K562 (cell line): ENCODE measurements around the gene KCTD21. TPM values are rescaled to one million over a fixed set of nuclear protein-coding genes. Genes with fewer than 3 reads are reported as not detected.

Experiments used
- CTBP1 ChIP-seq: fragments of 450-650 bp; IDR thresholded peaks from 2 replicates; pipeline ENCODE4 v1.6.1; 2016; ENCODE audit warnings: borderline replicate concordance
- ESRRA ChIP-seq: fragments of 450-650 bp; IDR thresholded peaks from 2 replicates; pipeline ENCODE4 v1.6.1; 2014; ENCODE audit warnings: low read depth, mild to moderate bottlenecking, moderate library complexity, borderline replicate concordance
- ETV5 ChIP-seq: sonication (generic); formaldehyde crosslinking; IDR thresholded peaks from 2 replicates; pipeline ENCODE4 v1.4.0; 2020; ENCODE audit warnings: low read depth, mild to moderate bottlenecking, missing genetic modification reagents
- GATA2 ChIP-seq: sonication (generic); formaldehyde crosslinking; IDR thresholded peaks from 2 replicates; pipeline ENCODE4 v1.4.0; 2020; ENCODE audit warnings: mild to moderate bottlenecking, missing genetic modification reagents
- HDAC1 ChIP-seq, 2 experiments: fragments of 450-650 bp; IDR thresholded peaks; 2 replicates each; pipeline ENCODE4 v1.6.1; 2016 to 2017; ENCODE audit warnings: inconsistent platforms in 1 of 2, mild to moderate bottlenecking in 1 of 2, moderate library complexity in 1 of 2
- HDAC2 ChIP-seq: fragments of 450-650 bp; IDR thresholded peaks from 2 replicates; pipeline ENCODE4 v1.6.1; 2016; ENCODE audit warnings: mild to moderate bottlenecking
- KLF13 ChIP-seq: fragments of 450-650 bp; IDR thresholded peaks from 2 replicates; pipeline ENCODE4 v1.6.1; 2016; ENCODE audit warnings: missing genetic modification characterization, low read depth, mild to moderate bottlenecking, missing compliant biosample characterization, moderate library complexity, borderline replicate concordance
- KLF16 ChIP-seq: IDR thresholded peaks from 2 replicates; pipeline ENCODE4 v1.6.1; 2016; ENCODE audit warnings: antibody characterized with exemption
- NBN ChIP-seq: fragments of 450-650 bp; IDR thresholded peaks from 2 replicates; pipeline ENCODE4 v1.6.1; 2016; ENCODE audit warnings: low read depth, mild to moderate bottlenecking
- NR3C1 ChIP-seq: sonication (generic); formaldehyde crosslinking; IDR thresholded peaks from 2 replicates; pipeline ENCODE4 v1.8.1; 2022; ENCODE audit warnings: missing genetic modification reagents
- RAD21 ChIP-seq, 2 experiments: fragments of 250-450 bp in 1 of 2; fragments of 450-650 bp in 1 of 2; sonication (Bioruptor Pico) in 1 of 2; formaldehyde crosslinking in 1 of 2; IDR thresholded peaks in 1 of 2; conservative IDR thresholded peaks in 1 of 2; 2 replicates each; pipeline versions ENCODE4 v1.4.0 to v1.8.0; 2020 to 2022; ENCODE audit warnings: mild to moderate bottlenecking in 2 of 2, moderate library complexity in 1 of 2
- RB1 ChIP-seq: fragments of 450-650 bp; IDR thresholded peaks from 2 replicates; pipeline ENCODE4 v1.6.1; 2017; ENCODE audit warnings: low read depth, mild to moderate bottlenecking
- RBM39 ChIP-seq: fragments of 200-400 bp; formaldehyde crosslinking; optimal IDR thresholded peaks from 2 replicates; pipeline ENCODE3; 2018; ENCODE audit warnings: low read depth, low read length
- RCOR1 ChIP-seq, 2 experiments: IDR thresholded peaks; 2 replicates each; pipeline ENCODE4 v1.6.1; 2012; ENCODE audit warnings: low read depth in 2 of 2, low read length in 2 of 2, borderline replicate concordance in 1 of 2, improper control_type of control experiment in 1 of 2
- RHOXF2B ChIP-seq: fragments of 250-450 bp; sonication (Bioruptor Pico); conservative IDR thresholded peaks from 2 replicates; pipeline ENCODE4 v1.5.1; 2021
- SMAD1 ChIP-seq: fragments of 150-350 bp; IDR thresholded peaks from 2 replicates; pipeline ENCODE4 v1.6.1; 2014; ENCODE audit warnings: low read length, low read depth; ENCODE audit not compliant: partially characterized antibody
- SMC3 ChIP-seq: conservative IDR thresholded peaks from 2 replicates; pipeline ENCODE4 v1.6.1; 2011; ENCODE audit warnings: low read depth, low read length, improper control_type of control experiment; ENCODE audit not compliant: insufficient read depth
- SPI1 ChIP-seq: IDR thresholded peaks from 2 replicates; pipeline ENCODE4 v1.6.1; 2011; ENCODE audit warnings: low read depth, low read length, control low read depth, borderline replicate concordance
- ZEB2 ChIP-seq: fragments of 450-650 bp; IDR thresholded peaks from 2 replicates; pipeline ENCODE4 v1.6.1; 2016
- ZFP1 ChIP-seq: fragments of 450-650 bp; formaldehyde crosslinking; IDR thresholded peaks from 2 replicates; pipeline ENCODE4 v1.4.0; 2020; ENCODE audit warnings: mild to moderate bottlenecking, mixed read lengths
- polyA plus RNA-seq, 8 experiments: library from polyadenylated mRNA; depleted of rRNA in 4 of 8; stranded (reverse) in 5 of 8; unstranded in 3 of 8; fragments of >200 nt; fragmentation: Nextera tagmentation in 2 of 8; fragmentation: Illumina TruSeq in 1 of 8; extraction: Ambion mirVana in 2 of 8; extraction: Trizol in 1 of 8; gene quantifications; 2 replicates each; pipeline versions ENCODE4 v1.2.1 to v1.2.3, GENCODE V29; 2011 to 2014; ENCODE audit warnings: inconsistent platforms in 1 of 8, missing spikeins in 1 of 8
- total RNA-seq, 7 experiments: library from RNA; depleted of rRNA in 6 of 7; stranded (reverse); fragments of >200 nt in 6 of 7; fragmentation: Illumina TruSeq in 2 of 7; extraction: Trizol in 2 of 7; gene quantifications; 2 replicates each; pipeline versions ENCODE4 v1.2.1 to v1.2.3, GENCODE V29; 2011 to 2021; ENCODE audit warnings: low replicate concordance in 1 of 7
- TF ChIP-seq, protein P1 (sequence below), 3 experiments: IDR thresholded peaks in 2 of 3; conservative IDR thresholded peaks in 1 of 3; 2 replicates each; pipeline ENCODE4 v1.5.1; 2011 to 2012; ENCODE audit warnings: low read length in 3 of 3, mild to moderate bottlenecking in 3 of 3, control low read depth in 2 of 3, improper control_type of control experiment in 1 of 3, inconsistent platforms in 1 of 3, low read depth in 1 of 3, mixed read lengths in 1 of 3, moderate library complexity in 1 of 3; ENCODE audit not compliant: insufficient read depth in 2 of 3
- TF ChIP-seq, protein P2 (sequence below), 2 experiments: fragments of 150-350 bp in 1 of 2; IDR thresholded peaks; 2 replicates each; pipeline ENCODE4 v1.6.1; 2012 to 2016; ENCODE audit warnings: low read depth in 2 of 2, low read length in 2 of 2, mild to moderate bottlenecking in 1 of 2, moderate library complexity in 1 of 2
- TF ChIP-seq, protein P3 (sequence below): fragments of 450-650 bp; formaldehyde crosslinking; IDR thresholded peaks from 2 replicates; pipeline ENCODE4 v1.4.0; 2022; ENCODE audit warnings: missing genetic modification characterization

KCTD21 gene
- total and polyA plus RNA-seq, 9 of the 15 experiments (the other 6 are each of a cell fraction or from before 2014, with no cell fraction given), result 0.34 to 5.4 (median 1.9) TPM

DNA sequence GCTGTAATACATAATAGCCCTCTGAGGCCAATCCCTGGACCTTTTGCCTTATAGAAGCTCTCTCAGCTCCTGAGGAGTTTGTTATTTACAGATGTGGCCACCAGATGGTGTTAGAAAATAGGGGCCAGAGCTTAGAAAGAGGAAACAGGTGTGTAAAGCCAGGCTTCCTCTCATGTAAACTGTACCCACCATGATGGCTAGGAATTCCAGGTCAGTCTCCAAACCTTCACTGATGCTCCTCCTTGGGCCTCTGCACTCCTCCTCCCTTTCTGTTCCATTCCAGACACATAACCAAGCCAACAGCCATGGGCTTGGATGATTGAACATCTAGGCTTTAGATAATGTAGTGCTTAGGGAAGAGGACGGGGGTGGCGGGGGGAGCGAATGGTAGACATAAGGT lies 40.0 kb upstream of the KCTD21 start (continued):
- TF ChIP-seq ZFP1, result no peak
- TF ChIP-seq KLF16, result 0 out of 2 replicates have a peak, but pooled peaks have one; percentile 17
- TF ChIP-seq RB1, result peak; percentile 29; the same call in 1 of the 2 replicates
- TF ChIP-seq, protein P1, sequence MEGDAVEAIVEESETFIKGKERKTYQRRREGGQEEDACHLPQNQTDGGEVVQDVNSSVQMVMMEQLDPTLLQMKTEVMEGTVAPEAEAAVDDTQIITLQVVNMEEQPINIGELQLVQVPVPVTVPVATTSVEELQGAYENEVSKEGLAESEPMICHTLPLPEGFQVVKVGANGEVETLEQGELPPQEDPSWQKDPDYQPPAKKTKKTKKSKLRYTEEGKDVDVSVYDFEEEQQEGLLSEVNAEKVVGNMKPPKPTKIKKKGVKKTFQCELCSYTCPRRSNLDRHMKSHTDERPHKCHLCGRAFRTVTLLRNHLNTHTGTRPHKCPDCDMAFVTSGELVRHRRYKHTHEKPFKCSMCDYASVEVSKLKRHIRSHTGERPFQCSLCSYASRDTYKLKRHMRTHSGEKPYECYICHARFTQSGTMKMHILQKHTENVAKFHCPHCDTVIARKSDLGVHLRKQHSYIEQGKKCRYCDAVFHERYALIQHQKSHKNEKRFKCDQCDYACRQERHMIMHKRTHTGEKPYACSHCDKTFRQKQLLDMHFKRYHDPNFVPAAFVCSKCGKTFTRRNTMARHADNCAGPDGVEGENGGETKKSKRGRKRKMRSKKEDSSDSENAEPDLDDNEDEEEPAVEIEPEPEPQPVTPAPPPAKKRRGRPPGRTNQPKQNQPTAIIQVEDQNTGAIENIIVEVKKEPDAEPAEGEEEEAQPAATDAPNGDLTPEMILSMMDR (IDR thresholded peaks at IDR 0.05 in 2 of 3, conservative IDR thresholded peaks at IDR 0.05 in 1 of 3; ENCODE audit: insufficient read depth in 2 of 3, low read depth in 1 of 3, low read length in 3 of 3), result peak; percentile 70 to 82 (median 71)
- TF ChIP-seq RCOR1 (IDR thresholded peaks at IDR 0.05; ENCODE audit: borderline replicate concordance in 1 of 2, low read depth in 2 of 2, low read length in 2 of 2), result peak in 1 of 2 experiments; percentile 42; a peak in 1 of 4 replicates
- TF ChIP-seq NR3C1 (CRISPR knock-in tag), result no peak
- TF ChIP-seq, protein P2, sequence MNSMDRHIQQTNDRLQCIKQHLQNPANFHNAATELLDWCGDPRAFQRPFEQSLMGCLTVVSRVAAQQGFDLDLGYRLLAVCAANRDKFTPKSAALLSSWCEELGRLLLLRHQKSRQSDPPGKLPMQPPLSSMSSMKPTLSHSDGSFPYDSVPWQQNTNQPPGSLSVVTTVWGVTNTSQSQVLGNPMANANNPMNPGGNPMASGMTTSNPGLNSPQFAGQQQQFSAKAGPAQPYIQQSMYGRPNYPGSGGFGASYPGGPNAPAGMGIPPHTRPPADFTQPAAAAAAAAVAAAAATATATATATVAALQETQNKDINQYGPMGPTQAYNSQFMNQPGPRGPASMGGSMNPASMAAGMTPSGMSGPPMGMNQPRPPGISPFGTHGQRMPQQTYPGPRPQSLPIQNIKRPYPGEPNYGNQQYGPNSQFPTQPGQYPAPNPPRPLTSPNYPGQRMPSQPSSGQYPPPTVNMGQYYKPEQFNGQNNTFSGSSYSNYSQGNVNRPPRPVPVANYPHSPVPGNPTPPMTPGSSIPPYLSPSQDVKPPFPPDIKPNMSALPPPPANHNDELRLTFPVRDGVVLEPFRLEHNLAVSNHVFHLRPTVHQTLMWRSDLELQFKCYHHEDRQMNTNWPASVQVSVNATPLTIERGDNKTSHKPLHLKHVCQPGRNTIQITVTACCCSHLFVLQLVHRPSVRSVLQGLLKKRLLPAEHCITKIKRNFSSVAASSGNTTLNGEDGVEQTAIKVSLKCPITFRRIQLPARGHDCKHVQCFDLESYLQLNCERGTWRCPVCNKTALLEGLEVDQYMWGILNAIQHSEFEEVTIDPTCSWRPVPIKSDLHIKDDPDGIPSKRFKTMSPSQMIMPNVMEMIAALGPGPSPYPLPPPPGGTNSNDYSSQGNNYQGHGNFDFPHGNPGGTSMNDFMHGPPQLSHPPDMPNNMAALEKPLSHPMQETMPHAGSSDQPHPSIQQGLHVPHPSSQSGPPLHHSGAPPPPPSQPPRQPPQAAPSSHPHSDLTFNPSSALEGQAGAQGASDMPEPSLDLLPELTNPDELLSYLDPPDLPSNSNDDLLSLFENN (IDR thresholded peaks at IDR 0.05; ENCODE audit: low read depth in 2 of 2, low read length in 2 of 2), result 0 out of 4 replicates have a peak, but pooled peaks of 1 of the 2 experiments have one; percentile 16
- no peak for TF ChIP-seq SMAD1
- no peak for TF ChIP-seq KLF13
- TF ChIP-seq HDAC2, result peak; percentile 30; the same call in 1 of the 2 replicates
- peak; percentile 21; the same call in 1 of the 2 replicates for TF ChIP-seq GATA2 (CRISPR knock-in tag)
- TF ChIP-seq CTBP1, result peak; percentile 72; the same call in 1 of the 2 replicates
- TF ChIP-seq ETV5 (CRISPR knock-in tag), result 0 out of 2 replicates have a peak, but pooled peaks have one; percentile 29
- TF ChIP-seq HDAC1 (IDR thresholded peaks at IDR 0.05), result no peak
- TF ChIP-seq ZEB2, result peak; percentile 75
- no peak for TF ChIP-seq RBM39
- peak; percentile 66; the same call in 1 of the 2 replicates for TF ChIP-seq SPI1
- TF ChIP-seq, protein P3, sequence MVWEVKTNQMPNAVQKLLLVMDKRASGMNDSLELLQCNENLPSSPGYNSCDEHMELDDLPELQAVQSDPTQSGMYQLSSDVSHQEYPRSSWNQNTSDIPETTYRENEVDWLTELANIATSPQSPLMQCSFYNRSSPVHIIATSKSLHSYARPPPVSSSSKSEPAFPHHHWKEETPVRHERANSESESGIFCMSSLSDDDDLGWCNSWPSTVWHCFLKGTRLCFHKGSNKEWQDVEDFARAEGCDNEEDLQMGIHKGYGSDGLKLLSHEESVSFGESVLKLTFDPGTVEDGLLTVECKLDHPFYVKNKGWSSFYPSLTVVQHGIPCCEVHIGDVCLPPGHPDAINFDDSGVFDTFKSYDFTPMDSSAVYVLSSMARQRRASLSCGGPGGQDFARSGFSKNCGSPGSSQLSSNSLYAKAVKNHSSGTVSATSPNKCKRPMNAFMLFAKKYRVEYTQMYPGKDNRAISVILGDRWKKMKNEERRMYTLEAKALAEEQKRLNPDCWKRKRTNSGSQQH (CRISPR knock-in tag), result no peak
- TF ChIP-seq SMC3, result peak; percentile 83
- peak; percentile 92 to 94 for TF ChIP-seq RAD21 (CRISPR knock-in tag; conservative IDR thresholded peaks at IDR 0.05 in 1 of 2, IDR thresholded peaks at IDR 0.05 in 1 of 2)
- TF ChIP-seq ESRRA, result no peak
- 0 out of 2 replicates have a peak, but pooled peaks have one; percentile 15 for TF ChIP-seq NBN
- peak; percentile 21; the same call in 1 of the 2 replicates for TF ChIP-seq RHOXF2B (CRISPR knock-in tag)
